Esophagus squamous epithelium (tissue), 5 donors: Measurements from ENCODE around the gene MICAL1. TPM values are rescaled to one million over a fixed set of nuclear protein-coding genes. Genes with fewer than 3 reads are reported as not detected.

Experiments
- DNase-seq: peaks from one replicate; lab custom pipeline; 2025; lab: John Stamatoyannopoulos, UW
- H3K27ac ChIP-seq, 4 donors: fragments of 200-600 bp; sonication (generic); one replicate each; pipeline ENCODE4 v1.5.1; 2016 to 2019; ENCODE audit warnings: mild to moderate bottlenecking in 1 of 4
- H3K27me3 ChIP-seq, 4 donors: fragments of 200-600 bp; sonication (generic); 1 replicate in 3 of 4; 2 replicates in 1 of 4; pipeline versions ENCODE4 v1.5.1 to v1.6.0; 2017 to 2021; ENCODE audit warnings: antibody characterized with exemption in 1 of 4
- H3K36me3 ChIP-seq, 3 donors: fragments of 200-600 bp; sonication (generic); one replicate each; pipeline ENCODE4 v1.5.1; 2016 to 2019
- H3K4me1 ChIP-seq, 3 donors: fragments of 200-600 bp; sonication (generic); one replicate each; pipeline ENCODE4 v1.5.1; 2017 to 2019
- H3K4me3 ChIP-seq, 4 donors: fragments of 200-600 bp; sonication (generic); 1 replicate in 3 of 4; 2 replicates in 1 of 4; pipeline ENCODE4 v1.5.1; 2016 to 2019; ENCODE audit warnings: mild to moderate bottlenecking in 2 of 4, moderate library complexity in 1 of 4
- H3K9me3 ChIP-seq, 3 donors: fragments of 200-600 bp; sonication (generic); one replicate each; pipeline ENCODE4 v1.5.1; 2016 to 2019
- CTCF ChIP-seq, 6 experiments: fragments of 450-650 bp in 4 of 6; fragments of 200-600 bp in 2 of 6; sonication (generic) in 2 of 6; IDR thresholded peaks; one replicate each; pipeline ENCODE4 v1.5.1; 2016 to 2019; ENCODE audit warnings: antibody characterized with exemption in 6 of 6, mild to moderate bottlenecking in 4 of 6, moderate library complexity in 4 of 6
- POLR2A ChIP-seq, 4 donors: fragments of 450-650 bp; IDR thresholded peaks; one replicate each; pipeline ENCODE4 v1.6.1; 2017; ENCODE audit warnings: antibody characterized with exemption in 4 of 4, mild to moderate bottlenecking in 4 of 4, moderate library complexity in 3 of 4
- WGBS, 2 donors: methylation state at CpG; one replicate each; pipeline ENCODE4 v1.1.5; 2018; 5-methylcytosine and 5-hydroxymethylcytosine counted together
- intact Hi-C: fragments of 100-400 bp; cut with DNase I; formaldehyde crosslinking; loops from one replicate; pipeline ENCODE4 v1.15.0; 2022
- total RNA-seq, 4 donors: library from RNA; depleted of rRNA; stranded (reverse); fragments of >200 nt; gene quantifications; one replicate each; pipeline ENCODE4 v1.1.0, GENCODE V29; 2016
- donor health status: DM: yes; HTN: yes; CAD: no.

MICAL1 gene
- total RNA-seq, 4 donors from 2014 or later, result 11.9 to 20.0 (median 12.6) TPM

GRCh38 chr6:109458774-109459531 is 3.4 kb upstream of the MICAL1 start:
- intact Hi-C loops, result no loop called here
- TF ChIP-seq CTCF (IDR thresholded peaks at IDR 0.05) (no peak), POLR2A (IDR thresholded peaks at IDR 0.05) (no peak)
- peak overlapping the region in 1 of 4 donors; percentile 83 for H3K27ac ChIP-seq
- H3K4me1 ChIP-seq, result peaks cover 27 to 59% (median 29%) of the 10 kb centered on the region in 3 donors
- no peak overlapping the region for H3K4me3 ChIP-seq
- no peaks in the 10 kb centered on the region for H3K9me3 ChIP-seq
- DNase-seq, result no peak
- H3K36me3 ChIP-seq, result peaks cover 0 to 29% (median 11%) of the 10 kb centered on the region in 3 donors
- WGBS, 2 donors, result 66 to 78% methylated on average over 4 to 5 of the region's 5 CpGs
- H3K27me3 ChIP-seq, result no peaks in the 10 kb centered on the region

GRCh38 chr6:109457562-109457996 is 2.0 kb upstream of the MICAL1 start:
- H3K4me3 ChIP-seq, result no peak overlapping the region
- peaks cover 0 to 16% (median 6%) of the 10 kb centered on the region in 3 donors for H3K36me3 ChIP-seq
- no peak for TF ChIP-seq POLR2A (IDR thresholded peaks at IDR 0.05)
- TF ChIP-seq CTCF (IDR thresholded peaks at IDR 0.05), result no peak
- intact Hi-C loops, result no loop called here
- no peak for DNase-seq
- H3K4me1 ChIP-seq, result peaks cover 31 to 71% (median 34%) of the 10 kb centered on the region in 3 donors
- no peaks in the 10 kb centered on the region for H3K9me3 ChIP-seq
- no peaks in the 10 kb centered on the region for H3K27me3 ChIP-seq
- peak overlapping the region; percentile 72 to 92 (median 87) for H3K27ac ChIP-seq
- 75 to 83% methylated on average over 6 of the region's 6 CpGs for WGBS, 2 donors

- H3K4me1 ChIP-seq, result peaks cover 31 to 67% (median 34%) of the 10 kb centered on the region in 3 donors
- peak overlapping the region; percentile 72 to 92 (median 87) for H3K27ac ChIP-seq
- no peaks in the 10 kb centered on the region for H3K27me3 ChIP-seq
- H3K9me3 ChIP-seq, result no peaks in the 10 kb centered on the region
- TF ChIP-seq CTCF (IDR thresholded peaks at IDR 0.05), result no peak
- peak in 1 of 4 donors; percentile 33 for TF ChIP-seq POLR2A (IDR thresholded peaks at IDR 0.05)
- WGBS, 2 donors, result 33 to 44% methylated on average over 15 to 16 of the region's 16 CpGs
- DNase-seq, result no peak
- H3K4me3 ChIP-seq, result peak overlapping the region in 3 of 4 donors; percentile 70 to 93 (median 78)
- intact Hi-C loops, result no loop called here
- peaks cover 0 to 14% (median 3%) of the 10 kb centered on the region in 3 donors for H3K36me3 ChIP-seq
These were observed 1.4 kb upstream of the MICAL1 start for GRCh38 chr6:109456710-109457561.

GRCh38 chr6:109456111-109456583 is 575 bp upstream of the MICAL1 start:
- Histone ChIP-seq H3K4me1 (peaks cover 31 to 61% (median 34%) of the 10 kb centered on the region in 3 donors), H3K27me3 (no peaks in the 10 kb centered on the region), H3K9me3 (no peaks in the 10 kb centered on the region), H3K4me3 (peak overlapping the region; percentile 44 to 93 (median 74)), H3K27ac (peak overlapping the region; percentile 72 to 92 (median 87)), H3K36me3 (peaks cover 0 to 12% (median 0%) of the 10 kb centered on the region in 3 donors)
- 48 to 51% methylated on average over 4 to 6 of the region's 38 CpGs for WGBS, 2 donors
- TF ChIP-seq POLR2A (IDR thresholded peaks at IDR 0.05), result no peak
- TF ChIP-seq CTCF (IDR thresholded peaks at IDR 0.05), result no peak
- intact Hi-C loops, result no loop called here
- DNase-seq, result no peak
